Esophagus muscularis mucosa (tissue), 4 donors: ENCODE data around the gene CSRP1. TPM values are rescaled to one million over a fixed set of nuclear protein-coding genes. Genes with fewer than 3 reads are reported as not detected.
A peak's percentile ranks its signal among the peaks of the same experiment; 100 is the strongest.

Source experiments
- DNase-seq: peaks from one replicate; pipeline ENCODE4 v3.0.0-alpha.2; 2017; ENCODE audit errors: extremely low spot score
- H3K27ac ChIP-seq, 4 donors: fragments of 200-600 bp; sonication (generic); replicated peaks in 1 of 4; 1 replicate in 3 of 4; 2 replicates in 1 of 4; pipeline ENCODE4 v1.5.1; 2016 to 2019; ENCODE audit warnings: mild to moderate bottlenecking in 1 of 4
- H3K27me3 ChIP-seq, 4 donors: fragments of 200-600 bp; sonication (generic); one replicate each; pipeline versions ENCODE4 v1.5.1 to v1.6.0; 2016 to 2019
- H3K36me3 ChIP-seq, 4 donors: fragments of 200-600 bp; sonication (generic); one replicate each; pipeline ENCODE4 v1.5.1; 2016 to 2019
- H3K4me1 ChIP-seq, 4 donors: fragments of 200-600 bp; sonication (generic); one replicate each; pipeline ENCODE4 v1.5.1; 2016 to 2019
- H3K4me3 ChIP-seq, 4 donors: fragments of 200-600 bp; sonication (generic); 1 replicate in 2 of 4; 2 replicates in 2 of 4; pipeline ENCODE4 v1.5.1; 2016 to 2019; ENCODE audit warnings: mild to moderate bottlenecking in 4 of 4, moderate library complexity in 1 of 4
- H3K9me3 ChIP-seq, 4 donors: fragments of 200-600 bp; sonication (generic); 1 replicate in 3 of 4; 2 replicates in 1 of 4; pipeline ENCODE4 v1.5.1; 2016 to 2019
- EP300 ChIP-seq: sonication (generic); formaldehyde crosslinking; IDR thresholded peaks from one replicate; pipeline ENCODE4 v1.6.1; 2017; ENCODE audit warnings: antibody characterized with exemption
- POLR2A ChIP-seq: fragments of 450-650 bp; IDR thresholded peaks from one replicate; pipeline ENCODE4 v1.6.1; 2017; ENCODE audit warnings: antibody characterized with exemption, moderate library complexity, mild to moderate bottlenecking, low read depth
- POLR2AphosphoS5 ChIP-seq, 2 donors: sonication (generic); formaldehyde crosslinking; IDR thresholded peaks; one replicate each; pipeline ENCODE4 v1.6.1; 2017; ENCODE audit warnings: antibody characterized with exemption in 2 of 2
- WGBS: methylation state at CpG from one replicate; pipeline ENCODE4 v1.1.5; 2018; 5-methylcytosine and 5-hydroxymethylcytosine counted together
- intact Hi-C: fragments of 100-400 bp; cut with DNase I; formaldehyde crosslinking; loops from one replicate; pipeline ENCODE4 v1.15.1; 2023
- total RNA-seq, 4 donors: library from RNA; depleted of rRNA; stranded (reverse); fragments of >200 nt; gene quantifications; one replicate each; pipeline versions ENCODE4 v1.1.0 to v1.2.1, GENCODE V29; 2016
- TF ChIP-seq, protein P1 (sequence below), 3 experiments: fragments of 200-600 bp in 2 of 3; fragments of 450-650 bp in 1 of 3; sonication (generic) in 2 of 3; IDR thresholded peaks; one replicate each; pipeline ENCODE4 v1.5.1; 2017 to 2019; ENCODE audit warnings: antibody characterized with exemption in 3 of 3, mild to moderate bottlenecking in 2 of 3, moderate library complexity in 1 of 3

CSRP1 gene
- total RNA-seq, 4 donors from 2014 or later = 3,645 to 7,984 (median 5,321) TPM

DNA sequence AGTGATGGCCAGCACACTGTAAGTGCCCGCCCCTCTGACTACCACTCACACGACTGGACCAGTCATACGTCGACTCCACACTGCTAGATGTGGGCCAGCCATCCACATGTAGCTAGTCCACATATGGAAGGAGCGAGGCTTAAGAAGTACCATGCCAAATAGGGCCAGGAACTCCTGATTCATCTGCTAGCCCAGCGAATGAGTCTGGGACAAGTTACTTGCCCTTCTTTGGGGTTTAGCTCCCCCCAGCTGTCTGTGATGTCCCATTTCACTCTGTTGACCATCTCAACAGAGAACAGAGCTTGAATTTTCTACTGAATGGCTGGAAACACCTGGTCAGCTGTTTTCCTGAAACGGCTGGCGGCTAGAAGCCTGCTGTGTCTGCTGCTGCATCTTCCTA lies 5.8 kb downstream of the CSRP1 start:
- H3K36me3 ChIP-seq = peaks cover 0 to 10% (median 6%) of the 10 kb centered on the region in 4 donors
- TF ChIP-seq POLR2A (no peak), EP300 (peak; percentile 41), POLR2AphosphoS5 (IDR thresholded peaks at IDR 0.05) (peak in 1 of 2 donors; percentile 75)
- TF ChIP-seq, protein P1, sequence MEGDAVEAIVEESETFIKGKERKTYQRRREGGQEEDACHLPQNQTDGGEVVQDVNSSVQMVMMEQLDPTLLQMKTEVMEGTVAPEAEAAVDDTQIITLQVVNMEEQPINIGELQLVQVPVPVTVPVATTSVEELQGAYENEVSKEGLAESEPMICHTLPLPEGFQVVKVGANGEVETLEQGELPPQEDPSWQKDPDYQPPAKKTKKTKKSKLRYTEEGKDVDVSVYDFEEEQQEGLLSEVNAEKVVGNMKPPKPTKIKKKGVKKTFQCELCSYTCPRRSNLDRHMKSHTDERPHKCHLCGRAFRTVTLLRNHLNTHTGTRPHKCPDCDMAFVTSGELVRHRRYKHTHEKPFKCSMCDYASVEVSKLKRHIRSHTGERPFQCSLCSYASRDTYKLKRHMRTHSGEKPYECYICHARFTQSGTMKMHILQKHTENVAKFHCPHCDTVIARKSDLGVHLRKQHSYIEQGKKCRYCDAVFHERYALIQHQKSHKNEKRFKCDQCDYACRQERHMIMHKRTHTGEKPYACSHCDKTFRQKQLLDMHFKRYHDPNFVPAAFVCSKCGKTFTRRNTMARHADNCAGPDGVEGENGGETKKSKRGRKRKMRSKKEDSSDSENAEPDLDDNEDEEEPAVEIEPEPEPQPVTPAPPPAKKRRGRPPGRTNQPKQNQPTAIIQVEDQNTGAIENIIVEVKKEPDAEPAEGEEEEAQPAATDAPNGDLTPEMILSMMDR (IDR thresholded peaks at IDR 0.05) = no peak
- peak overlapping the region; percentile 24 to 88 (median 80) for H3K4me3 ChIP-seq
- intact Hi-C loops = no loop called here
- peak overlapping the region; percentile 93 to 99 (median 97) for H3K27ac ChIP-seq
- peaks cover 82 to 100% (median 98%) of the 10 kb centered on the region in 4 donors for H3K4me1 ChIP-seq
- WGBS = 74% methylated on average over 5 of the region's 8 CpGs
- no peak for DNase-seq
- H3K9me3 ChIP-seq = no peaks in the 10 kb centered on the region
- H3K27me3 ChIP-seq = no peaks in the 10 kb centered on the region

DNA sequence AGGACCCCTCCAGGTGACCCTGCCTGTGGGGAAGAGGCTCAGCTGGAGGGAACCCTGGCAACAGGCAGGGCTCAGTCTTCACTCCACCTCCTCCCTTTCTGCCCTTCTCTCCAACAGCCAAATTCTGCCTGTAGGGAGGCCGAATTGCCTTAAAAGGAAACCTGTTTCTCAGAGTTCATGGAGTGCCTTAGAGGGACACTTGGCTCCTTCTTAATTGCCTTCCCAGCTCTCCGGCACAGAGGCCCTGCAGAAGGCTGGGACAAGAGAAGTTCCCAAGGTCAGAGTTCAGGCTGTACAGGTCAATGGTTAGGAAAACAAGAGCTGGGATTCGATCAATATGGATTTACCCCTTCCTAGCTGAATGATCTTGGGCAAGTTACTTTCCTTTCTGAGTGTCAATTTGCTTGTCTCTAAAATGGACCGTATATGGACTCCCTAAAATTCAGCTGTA lies 6.2 kb downstream of the CSRP1 start:
- Histone ChIP-seq H3K27me3 (no peaks in the 10 kb centered on the region), H3K27ac (peak overlapping the region; percentile 93 to 99 (median 97)), H3K36me3 (peaks cover 0 to 13% (median 8%) of the 10 kb centered on the region in 4 donors), H3K4me1 (peaks cover 82 to 100% (median 98%) of the 10 kb centered on the region in 4 donors), H3K4me3 (peak overlapping the region; percentile 24 to 88 (median 80)), H3K9me3 (no peaks in the 10 kb centered on the region)
- peak in 1 of 2 donors; percentile 36 for TF ChIP-seq POLR2AphosphoS5 (IDR thresholded peaks at IDR 0.05)
- no peak for TF ChIP-seq POLR2A
- no peak for DNase-seq
- intact Hi-C loops = no loop called here
- WGBS = 27% methylated on average over 4 of the region's 4 CpGs

DNA sequence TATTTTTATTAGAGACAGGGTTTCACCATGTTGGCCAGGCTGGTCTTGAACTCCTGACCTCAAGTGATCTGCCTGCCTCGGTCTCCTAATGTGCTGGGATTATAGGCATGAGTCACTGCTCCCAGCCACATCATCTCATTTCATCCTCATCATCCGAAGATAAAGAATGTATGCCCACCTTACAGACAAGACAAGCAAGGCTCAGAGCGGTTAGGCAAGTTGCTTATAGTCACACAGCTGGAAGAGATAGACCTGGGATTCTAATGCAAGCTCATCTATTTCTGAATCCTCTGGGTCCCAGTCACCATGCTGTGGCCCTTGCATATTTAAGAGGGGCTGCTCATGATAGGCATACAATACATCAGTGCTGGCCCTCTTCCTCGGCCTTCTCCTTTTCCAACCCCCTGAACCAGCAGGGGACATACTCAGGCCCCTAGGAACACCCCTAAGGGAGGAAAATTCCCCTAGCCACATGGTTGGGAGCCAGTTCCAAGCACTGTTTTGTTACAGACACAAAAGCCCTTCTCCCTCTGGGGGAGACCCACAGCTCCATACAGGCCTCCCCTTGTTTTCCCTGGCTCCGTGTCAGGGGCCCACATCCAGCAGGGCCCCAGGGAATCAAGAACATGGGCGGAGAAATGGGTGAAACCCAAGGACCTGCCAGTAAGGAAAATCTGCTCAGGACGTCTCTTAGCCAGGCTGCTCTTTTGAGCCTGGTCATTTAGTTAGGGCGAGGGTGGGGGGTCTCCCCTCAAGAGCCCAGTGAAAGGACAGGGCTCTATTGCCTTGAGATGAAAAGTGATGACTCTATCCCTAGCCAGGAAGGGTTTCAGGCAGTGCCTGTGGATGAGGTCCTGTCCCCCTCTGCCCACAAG lies 6.9 kb downstream of the CSRP1 start:
- WGBS = 38% methylated on average over 8 of the region's 8 CpGs
- TF ChIP-seq POLR2A (no peak), POLR2AphosphoS5 (IDR thresholded peaks at IDR 0.05) (no peak), EP300 (no peak)
- TF ChIP-seq, protein P1 (IDR thresholded peaks at IDR 0.05) = no peak
- intact Hi-C loops = no loop called here
- Histone ChIP-seq H3K27ac (peak overlapping the region; percentile 93 to 99 (median 97)), H3K9me3 (no peaks in the 10 kb centered on the region), H3K36me3 (peaks cover 6 to 20% (median 14%) of the 10 kb centered on the region in 4 donors), H3K27me3 (no peaks in the 10 kb centered on the region), H3K4me3 (peak overlapping the region; percentile 24 to 88 (median 80)), H3K4me1 (peaks cover 85 to 100% (median 98%) of the 10 kb centered on the region in 4 donors)
- DNase-seq = no peak

DNA sequence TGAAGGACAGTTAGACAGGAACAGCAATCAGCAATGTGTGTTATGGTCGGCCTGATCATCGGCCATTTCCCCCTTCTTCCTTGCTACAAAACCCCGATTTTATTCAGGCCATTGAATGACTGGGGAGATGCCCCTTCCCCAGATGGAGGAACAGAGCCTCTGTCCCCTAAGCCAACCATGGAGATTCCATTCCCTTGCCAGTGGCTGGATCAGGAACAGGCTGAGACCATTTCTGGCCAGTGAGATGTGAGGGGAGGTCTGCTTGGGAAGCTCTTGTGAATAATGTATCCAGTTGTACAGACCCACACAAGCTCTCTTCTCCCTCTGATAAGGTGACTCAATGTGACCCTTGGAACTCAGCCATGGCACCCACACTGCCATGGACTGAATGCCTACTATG lies 7.7 kb downstream of the CSRP1 start:
- no peak for DNase-seq
- H3K4me3 ChIP-seq = peak overlapping the region; percentile 0 to 88 (median 52)
- 74% methylated on average over 3 of the region's 3 CpGs for WGBS
- peaks cover 14 to 28% (median 23%) of the 10 kb centered on the region in 4 donors for H3K36me3 ChIP-seq
- TF ChIP-seq EP300 = no peak
- no peak for TF ChIP-seq POLR2AphosphoS5 (IDR thresholded peaks at IDR 0.05)
- TF ChIP-seq POLR2A = no peak
- TF ChIP-seq, protein P1 (IDR thresholded peaks at IDR 0.05) = no peak
- H3K4me1 ChIP-seq = peaks cover 94 to 100% (median 100%) of the 10 kb centered on the region in 4 donors
- H3K9me3 ChIP-seq = no peaks in the 10 kb centered on the region
- H3K27ac ChIP-seq = peak overlapping the region; percentile 93 to 99 (median 97)
- intact Hi-C loops = no loop called here
- H3K27me3 ChIP-seq = no peaks in the 10 kb centered on the region

DNA sequence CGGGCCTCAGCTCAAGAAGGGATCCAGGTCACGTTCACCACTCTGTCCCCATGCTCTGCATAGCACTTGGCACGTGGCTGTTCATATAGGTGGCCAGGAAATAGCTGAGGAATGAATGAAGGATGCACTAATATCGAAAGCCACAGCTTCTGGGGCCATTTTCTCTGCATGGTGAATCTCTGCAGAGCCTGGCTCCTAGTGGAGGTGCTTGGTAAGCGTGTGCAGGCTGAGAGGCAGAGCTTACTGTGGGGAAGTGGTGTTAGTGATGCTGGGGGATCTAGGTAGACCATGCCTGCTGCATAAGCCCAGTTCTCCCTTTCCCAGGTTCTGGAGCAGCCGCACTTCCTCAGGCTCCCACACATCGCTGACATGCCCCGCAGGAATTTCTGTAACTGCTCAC lies 8.3 kb downstream of the CSRP1 start:
- no peak for DNase-seq
- intact Hi-C loops = no loop called here
- Histone ChIP-seq H3K4me1 (peaks cover 94 to 100% (median 100%) of the 10 kb centered on the region in 4 donors), H3K27me3 (no peaks in the 10 kb centered on the region), H3K9me3 (no peaks in the 10 kb centered on the region), H3K36me3 (peaks cover 14 to 34% (median 26%) of the 10 kb centered on the region in 4 donors), H3K27ac (peak overlapping the region; percentile 93 to 99 (median 97)), H3K4me3 (peak overlapping the region; percentile 0 to 88 (median 52))
- TF ChIP-seq EP300 = no peak
- TF ChIP-seq, protein P1 (IDR thresholded peaks at IDR 0.05) = peak in 1 of 3 experiments; percentile 11
- WGBS = 49% methylated on average over 8 of the region's 8 CpGs
